HG02981 (cell line): ENCODE data around the gene ATP2A3.
"Not testable (repeated sequence)": the region's sequence is repeated elsewhere in the genome, so short reads cannot be mapped to it uniquely, and the experiment has no call there.

Experiments used
- ATAC-seq: cut with Tn5 transposase; IDR thresholded peaks from one replicate; pipeline ENCODE4 v1.9.1; 2021; ENCODE audit warnings: mild to moderate bottlenecking, moderate library complexity; ENCODE audit not compliant: unreplicated experiment

The ATP2A3 gene

DNA sequence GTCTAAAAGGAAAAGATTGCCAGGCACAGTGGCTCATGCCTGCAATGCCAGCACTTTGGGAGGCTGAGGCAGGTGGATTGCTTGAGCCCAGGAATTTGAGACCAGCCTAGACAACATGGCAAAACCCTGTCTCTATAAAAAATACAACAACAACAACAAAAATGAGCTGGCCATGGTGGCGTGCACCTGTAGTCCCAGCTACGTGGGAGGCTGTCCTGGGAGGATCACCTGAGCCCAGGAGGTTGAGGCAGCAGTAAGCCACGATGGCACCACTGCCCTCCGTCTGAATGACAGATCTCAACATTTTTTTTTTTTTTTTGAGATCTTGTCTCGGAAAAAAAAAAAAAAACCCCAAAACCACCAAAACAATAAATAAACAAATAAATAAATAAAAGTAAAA is 28.1 kb upstream of the ATP2A3 start:
- ATAC-seq: no peak

- ATAC-seq: not testable (repeated sequence)
These were observed 27.5 kb upstream of the ATP2A3 start for GRCh38 chr17:3991699-3992098.

- no peak for ATAC-seq
These were observed 26.3 kb upstream of the ATP2A3 start for GRCh38 chr17:3990386-3991127.

- ATAC-seq: no peak
These were observed 25.0 kb upstream of the ATP2A3 start for GRCh38 chr17:3989041-3989886.

DNA sequence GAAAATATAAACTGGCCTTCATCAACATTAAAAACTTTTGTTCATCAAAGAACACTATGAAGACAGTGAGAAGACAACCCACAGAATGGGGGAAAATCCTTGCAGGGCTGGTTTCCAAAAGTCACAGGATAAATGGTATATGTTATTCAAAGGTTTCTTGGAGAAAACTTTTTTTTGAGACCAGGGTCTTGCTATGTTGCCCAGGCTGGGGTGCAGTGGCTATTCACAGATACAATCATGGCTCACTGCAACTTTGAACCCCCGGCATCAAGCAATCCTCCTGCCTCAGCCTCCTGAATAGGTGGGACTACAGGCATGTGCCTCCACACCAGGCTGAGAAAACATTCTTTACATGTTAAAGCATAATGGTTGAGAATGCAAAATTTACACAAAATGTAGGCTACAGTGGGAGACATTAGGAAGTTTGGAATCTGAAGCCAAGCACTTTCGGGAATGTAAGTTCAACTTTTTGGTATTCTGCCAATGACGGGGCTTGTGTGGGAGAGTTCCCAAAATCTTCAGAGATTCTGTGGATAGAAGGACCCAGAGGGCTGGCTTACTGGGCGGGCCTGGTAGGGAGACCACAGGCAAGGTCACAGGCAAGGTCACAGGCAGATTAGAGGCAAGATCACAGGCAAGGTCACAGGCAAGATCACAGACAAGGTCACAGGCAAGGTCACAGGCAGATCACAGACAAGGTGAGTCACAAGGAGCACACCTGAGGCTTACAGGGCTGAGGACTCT is 24.2 kb upstream of the ATP2A3 start:
- ATAC-seq: no peak

DNA sequence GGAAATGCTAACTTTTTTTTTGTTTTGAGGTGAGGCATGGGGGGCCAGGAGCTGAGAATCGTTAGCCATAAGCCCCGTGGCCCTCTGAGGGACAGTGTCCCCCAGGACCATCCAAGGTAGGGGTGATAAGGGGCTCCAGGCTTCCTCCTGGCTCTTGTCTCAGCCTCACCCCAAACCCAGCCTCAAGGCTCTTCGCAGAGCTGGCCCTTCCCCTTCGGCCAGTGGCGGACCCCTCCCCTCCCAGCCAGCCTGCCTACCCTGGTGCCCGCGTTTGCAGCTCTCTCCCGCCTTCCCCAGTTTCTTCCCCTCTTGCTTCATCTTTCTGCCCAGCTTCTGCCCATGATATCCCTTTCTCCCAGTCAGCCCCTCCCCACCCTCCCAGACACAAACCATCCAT is 22.7 kb upstream of the ATP2A3 start:
- ATAC-seq: no peak

- no peak for ATAC-seq
These were observed 22.2 kb upstream of the ATP2A3 start for GRCh38 chr17:3986270-3986938.

GRCh38 chr17:3985846-3986245 is 21.6 kb upstream of the ATP2A3 start:
- ATAC-seq: no peak

DNA sequence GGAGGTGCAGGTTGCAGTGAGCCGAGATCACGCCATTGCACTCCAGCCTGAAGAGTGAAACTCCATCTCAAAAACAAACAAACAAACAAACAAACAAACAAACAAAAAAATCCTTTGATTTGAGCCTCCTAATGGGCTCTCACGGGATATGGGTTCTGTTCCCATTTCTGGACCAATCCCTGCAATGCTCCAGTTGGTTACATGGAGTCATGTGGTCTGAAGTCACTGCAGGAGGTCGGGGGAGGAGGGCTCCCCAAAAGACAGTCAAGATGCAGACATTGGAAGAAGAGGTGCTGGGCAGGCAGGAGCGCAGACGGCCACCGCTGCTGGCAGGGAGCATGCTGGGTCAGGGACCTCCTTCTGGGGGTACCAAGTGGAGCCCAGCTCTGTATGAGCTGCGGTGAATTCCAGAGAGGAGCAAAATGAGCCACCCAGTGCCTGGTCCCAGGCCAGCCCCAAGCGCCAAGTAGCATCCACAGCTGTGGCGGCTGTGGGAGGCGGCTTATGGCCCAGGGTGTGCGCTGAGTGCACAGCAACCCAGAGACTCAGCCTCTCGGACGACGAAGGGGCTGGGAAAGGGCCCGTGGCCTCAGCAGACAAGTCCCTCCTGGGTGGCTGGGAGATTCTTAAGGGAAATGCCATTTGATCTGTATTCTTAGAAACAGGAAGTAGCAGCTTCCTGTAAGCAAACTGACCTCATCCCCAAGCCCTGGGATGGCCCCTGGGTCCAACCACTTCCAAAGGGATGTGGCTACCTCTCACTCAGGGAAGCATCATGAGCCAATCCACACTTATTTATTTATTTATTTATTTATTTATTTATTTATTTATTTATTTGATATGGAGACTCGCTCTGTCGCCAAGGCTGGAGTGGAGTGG is 19.6 kb upstream of the ATP2A3 start:
- ATAC-seq: no peak

GRCh38 chr17:3982541-3983017 is 18.3 kb upstream of the ATP2A3 start:
- no peak for ATAC-seq

GRCh38 chr17:3982113-3982512 is 17.9 kb upstream of the ATP2A3 start:
- no peak for ATAC-seq

- ATAC-seq: no peak
These were observed 17.2 kb upstream of the ATP2A3 start for GRCh38 chr17:3981455-3981854.

DNA sequence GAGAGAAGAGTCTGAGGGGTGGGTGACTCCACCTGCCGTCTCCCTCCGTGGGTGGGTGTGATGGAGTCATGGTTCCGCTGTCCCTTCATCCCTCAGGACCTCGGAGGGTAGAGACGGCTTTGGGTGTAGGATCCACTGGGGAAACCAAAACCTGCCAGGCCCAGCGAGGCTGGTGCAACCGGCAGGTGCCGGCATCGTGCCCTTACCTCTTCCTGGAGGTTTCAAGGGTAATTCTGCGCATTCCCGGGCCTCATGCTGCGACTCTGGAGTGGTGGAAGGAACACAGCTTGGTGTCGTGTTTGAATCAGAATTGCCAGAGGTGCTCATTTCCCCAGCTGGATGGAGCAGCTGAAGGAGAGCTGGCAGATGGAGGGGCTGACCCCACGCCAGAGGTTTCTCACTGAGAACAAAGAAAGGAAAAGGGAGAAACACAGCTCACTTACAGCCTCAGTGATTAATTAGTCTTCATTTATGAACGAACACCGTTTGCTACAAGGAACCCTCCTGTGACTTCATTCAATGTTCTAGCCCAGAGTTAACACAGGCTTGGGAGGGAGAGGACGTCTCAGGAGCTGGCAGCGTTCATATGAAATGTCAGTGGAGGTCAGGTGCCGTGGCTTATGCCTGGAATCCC is 16.3 kb upstream of the ATP2A3 start:
- no peak for ATAC-seq

- ATAC-seq: no peak
These were observed 15.0 kb upstream of the ATP2A3 start for GRCh38 chr17:3979290-3979611.

DNA sequence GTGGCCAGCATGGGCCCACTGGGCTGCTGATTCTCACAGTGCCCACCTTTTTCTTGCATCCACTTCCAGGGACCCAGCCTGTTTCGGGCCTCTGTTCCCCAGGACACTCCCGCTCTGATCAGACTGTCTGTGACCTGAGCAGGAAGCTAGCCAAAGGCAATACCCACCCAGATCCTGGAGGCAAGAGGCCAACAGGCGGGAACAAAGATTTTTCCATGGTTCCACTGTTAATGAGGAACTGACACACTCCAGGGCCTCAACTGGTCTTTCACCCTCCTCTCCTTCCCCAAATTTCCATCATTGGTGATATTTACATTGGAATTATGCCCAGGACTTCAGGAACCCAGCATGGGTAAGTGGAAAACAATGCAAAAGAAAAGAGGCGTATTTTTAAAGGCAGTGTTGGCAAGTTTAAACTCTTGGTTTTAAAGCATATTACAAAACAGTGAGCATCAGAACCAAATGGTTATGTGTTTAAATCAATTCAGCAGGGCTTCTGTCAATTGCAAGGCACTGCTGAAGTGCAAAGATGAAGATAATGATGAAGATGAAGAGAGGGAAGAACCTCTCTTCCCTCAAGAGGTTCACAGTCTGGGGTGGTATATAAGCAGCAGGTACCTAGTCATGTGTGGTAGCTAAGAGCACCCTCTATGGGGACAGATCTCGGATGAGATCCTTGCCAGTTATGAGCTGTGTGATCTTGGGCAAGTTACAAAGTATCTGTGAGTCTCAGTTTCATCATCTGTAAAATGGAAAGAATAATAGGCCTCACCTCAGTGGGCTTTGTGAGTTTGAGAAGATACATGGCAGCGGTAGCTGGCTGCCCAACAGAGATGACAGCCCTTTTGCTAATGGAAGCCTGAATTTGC is 14.4 kb upstream of the ATP2A3 start:
- ATAC-seq: no peak

DNA sequence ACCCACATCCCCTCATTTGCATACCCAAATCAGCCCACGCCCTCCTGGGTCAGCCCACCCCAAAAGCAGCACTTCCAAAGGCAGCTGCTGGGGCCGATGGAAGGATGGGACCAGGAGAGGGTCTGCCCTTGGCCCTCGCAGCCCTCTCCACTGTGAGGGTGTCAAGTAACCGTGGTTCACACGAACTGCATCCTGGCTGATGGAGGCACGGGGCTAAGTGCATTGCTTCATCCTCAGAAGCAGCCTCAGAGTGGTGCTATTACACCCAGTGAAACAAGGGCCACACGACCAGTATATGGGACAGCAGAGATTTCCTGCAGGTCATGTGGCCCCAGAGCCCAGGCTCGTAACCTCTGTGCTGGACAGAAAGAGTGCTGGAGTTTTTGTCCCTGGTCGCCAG is 13.2 kb upstream of the ATP2A3 start:
- ATAC-seq: no peak

DNA sequence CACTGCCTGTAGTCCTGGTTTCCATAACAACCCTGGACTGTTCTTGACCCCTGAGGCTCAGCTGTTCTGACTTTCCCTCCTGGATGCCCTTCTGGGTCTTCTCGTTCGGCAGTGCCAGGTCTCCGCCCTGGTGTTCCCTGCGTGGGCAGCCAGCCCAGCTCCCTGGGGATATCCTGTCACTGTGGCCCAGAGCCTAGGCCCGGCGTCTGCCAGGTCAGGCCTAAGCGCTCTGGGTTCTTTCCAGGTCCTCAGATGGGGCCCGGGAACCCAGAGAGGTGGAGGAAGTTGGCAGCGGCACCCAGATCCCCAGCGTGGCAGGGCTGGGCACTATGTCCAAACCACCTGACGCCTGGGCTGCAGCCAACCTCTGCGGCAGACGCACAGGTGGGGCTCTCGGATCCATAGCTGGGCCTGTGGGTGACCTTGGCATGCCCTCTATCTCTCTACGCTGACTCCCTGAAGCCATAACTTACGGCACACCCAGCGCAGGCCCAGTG is 12.5 kb upstream of the ATP2A3 start:
- no peak for ATAC-seq

DNA sequence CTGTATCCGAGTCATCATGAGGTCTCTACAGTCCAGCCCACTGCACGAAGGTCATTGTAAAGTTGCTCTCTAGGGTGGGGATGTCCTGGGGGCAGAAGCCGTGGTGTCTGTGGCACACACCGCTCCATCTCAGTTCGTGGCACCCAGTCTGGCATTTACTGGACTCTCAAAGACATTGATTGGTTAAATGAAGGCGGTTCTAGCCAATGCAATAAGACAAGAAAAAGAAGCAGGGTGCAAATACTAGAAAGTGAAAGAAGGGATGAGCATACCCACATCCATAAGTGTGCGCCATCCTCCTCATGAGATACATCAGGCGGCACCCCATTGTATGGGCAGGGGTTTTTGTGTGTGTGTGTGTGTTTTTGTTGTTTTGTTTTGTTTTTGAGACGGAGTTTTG is 10.7 kb upstream of the ATP2A3 start:
- no peak for ATAC-seq
